Gastroesophageal sphincter (tissue), 3 donors: ENCODE measurements around the gene LMX1B.

Experiments
- EP300 ChIP-seq: sonication (generic); formaldehyde crosslinking; IDR thresholded peaks from one replicate; pipeline ENCODE4 v1.6.1; 2017; ENCODE audit warnings: antibody characterized with exemption, mild to moderate bottlenecking
- POLR2A ChIP-seq, 2 donors: fragments of 450-650 bp; IDR thresholded peaks; one replicate each; pipeline ENCODE4 v1.6.1; 2017; ENCODE audit warnings: antibody characterized with exemption in 2 of 2, mild to moderate bottlenecking in 2 of 2, moderate library complexity in 1 of 2
- POLR2AphosphoS5 ChIP-seq: sonication (generic); formaldehyde crosslinking; IDR thresholded peaks from one replicate; pipeline ENCODE4 v1.6.1; 2017; ENCODE audit warnings: antibody characterized with exemption
- TF ChIP-seq, protein P1 (sequence below), 4 experiments: fragments of 200-600 bp in 2 of 4; fragments of 450-650 bp in 2 of 4; sonication (generic) in 1 of 4; IDR thresholded peaks; one replicate each; pipeline ENCODE4 v1.5.1; 2017 to 2019; ENCODE audit warnings: antibody characterized with exemption in 4 of 4, mild to moderate bottlenecking in 2 of 4, moderate library complexity in 2 of 4

DNA sequence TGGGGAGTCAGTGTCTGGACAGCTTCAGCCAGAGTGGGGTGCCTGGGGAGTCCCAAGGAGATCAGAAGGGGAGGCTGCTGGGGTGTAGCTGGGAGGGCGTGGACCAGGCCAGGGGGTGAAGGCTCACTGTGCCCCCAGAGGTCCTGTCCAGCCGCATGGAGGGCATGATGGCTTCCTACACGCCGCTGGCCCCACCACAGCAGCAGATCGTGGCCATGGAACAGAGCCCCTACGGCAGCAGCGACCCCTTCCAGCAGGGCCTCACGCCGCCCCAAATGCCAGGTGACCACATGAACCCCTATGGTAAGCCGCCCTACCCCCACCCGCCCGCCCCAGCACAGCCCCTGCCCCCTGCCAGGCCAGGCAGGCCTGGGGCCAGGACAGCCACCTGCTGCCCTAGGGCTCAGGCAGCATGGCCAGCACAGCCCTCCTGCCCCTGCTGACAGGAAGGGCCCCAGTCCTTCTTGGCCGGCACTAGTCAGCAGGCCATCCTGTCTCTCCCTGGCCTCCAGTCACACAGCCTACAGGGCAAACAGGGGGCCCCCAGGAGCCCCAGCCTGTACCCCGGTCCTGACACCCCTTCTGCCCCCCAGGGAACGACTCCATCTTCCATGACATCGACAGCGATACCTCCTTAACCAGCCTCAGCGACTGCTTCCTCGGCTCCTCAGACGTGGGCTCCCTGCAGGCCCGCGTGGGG is 82.1 kb downstream of the LMX1B start:
- TF ChIP-seq, protein P1, sequence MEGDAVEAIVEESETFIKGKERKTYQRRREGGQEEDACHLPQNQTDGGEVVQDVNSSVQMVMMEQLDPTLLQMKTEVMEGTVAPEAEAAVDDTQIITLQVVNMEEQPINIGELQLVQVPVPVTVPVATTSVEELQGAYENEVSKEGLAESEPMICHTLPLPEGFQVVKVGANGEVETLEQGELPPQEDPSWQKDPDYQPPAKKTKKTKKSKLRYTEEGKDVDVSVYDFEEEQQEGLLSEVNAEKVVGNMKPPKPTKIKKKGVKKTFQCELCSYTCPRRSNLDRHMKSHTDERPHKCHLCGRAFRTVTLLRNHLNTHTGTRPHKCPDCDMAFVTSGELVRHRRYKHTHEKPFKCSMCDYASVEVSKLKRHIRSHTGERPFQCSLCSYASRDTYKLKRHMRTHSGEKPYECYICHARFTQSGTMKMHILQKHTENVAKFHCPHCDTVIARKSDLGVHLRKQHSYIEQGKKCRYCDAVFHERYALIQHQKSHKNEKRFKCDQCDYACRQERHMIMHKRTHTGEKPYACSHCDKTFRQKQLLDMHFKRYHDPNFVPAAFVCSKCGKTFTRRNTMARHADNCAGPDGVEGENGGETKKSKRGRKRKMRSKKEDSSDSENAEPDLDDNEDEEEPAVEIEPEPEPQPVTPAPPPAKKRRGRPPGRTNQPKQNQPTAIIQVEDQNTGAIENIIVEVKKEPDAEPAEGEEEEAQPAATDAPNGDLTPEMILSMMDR (IDR thresholded peaks at IDR 0.05): no peak
- TF ChIP-seq EP300: no peak
- TF ChIP-seq POLR2A (IDR thresholded peaks at IDR 0.05): no peak
- no peak for TF ChIP-seq POLR2AphosphoS5
